Measurements from ENCODE around the gene CABLES2.

CABLES2 gene

GRCh38 chr20:62361799-62362589, 45.1 kb downstream of the CABLES2 start:
- no peak for DNase-seq (ENCODE audit: low spot score)

DNA sequence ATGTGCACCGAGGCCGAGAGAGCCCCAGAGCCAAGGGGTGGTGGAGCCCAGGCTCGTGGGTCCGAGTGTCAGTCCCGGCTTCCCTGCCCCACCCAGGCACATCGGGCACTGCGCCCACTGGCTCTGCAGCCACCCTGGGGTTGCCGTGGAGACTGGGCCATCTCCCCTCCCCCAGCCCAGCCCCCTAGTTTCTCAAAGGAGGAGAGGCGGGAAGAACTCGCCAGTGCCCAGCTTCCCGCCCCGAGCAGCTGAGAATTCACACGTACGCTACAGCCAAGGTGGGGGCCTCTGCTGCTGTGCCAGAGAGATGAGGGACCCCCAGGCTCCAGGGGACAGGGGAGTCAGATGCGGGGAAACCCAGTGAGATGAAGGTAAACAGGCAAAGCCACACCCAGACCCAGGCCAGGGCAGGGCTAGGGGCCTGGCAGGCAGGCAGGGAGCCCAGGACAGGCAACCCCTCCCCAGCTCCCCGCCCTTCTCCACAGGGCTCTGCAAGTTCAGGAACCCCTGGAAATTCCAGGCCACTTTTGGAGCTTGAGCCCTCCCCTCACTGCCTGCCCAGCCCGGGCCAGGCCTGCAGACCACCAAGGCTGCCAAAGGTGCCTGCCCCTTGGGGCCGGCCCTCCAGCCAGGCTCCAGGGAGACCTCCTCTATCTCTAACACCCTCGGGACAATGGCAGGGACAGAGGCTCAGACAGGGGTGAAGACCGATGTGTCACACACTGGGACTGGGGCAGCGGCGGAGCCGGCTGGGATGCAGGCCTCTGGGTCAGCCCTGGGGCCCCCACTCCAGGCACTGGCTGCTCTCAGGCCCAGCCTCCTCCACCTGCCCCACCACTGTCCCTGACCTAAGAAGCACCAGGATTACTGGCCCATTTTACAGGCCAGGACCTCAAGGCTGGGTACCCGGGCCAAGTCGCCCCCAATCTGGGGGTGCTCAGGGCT, 46.0 kb downstream of the CABLES2 start:
- DNase-seq (ENCODE audit: low spot score), result no peak

- DNase-seq (ENCODE audit: low spot score), result no peak
Observed at GRCh38 chr20:62359491-62360121, 47.5 kb downstream of the CABLES2 start.

DNA sequence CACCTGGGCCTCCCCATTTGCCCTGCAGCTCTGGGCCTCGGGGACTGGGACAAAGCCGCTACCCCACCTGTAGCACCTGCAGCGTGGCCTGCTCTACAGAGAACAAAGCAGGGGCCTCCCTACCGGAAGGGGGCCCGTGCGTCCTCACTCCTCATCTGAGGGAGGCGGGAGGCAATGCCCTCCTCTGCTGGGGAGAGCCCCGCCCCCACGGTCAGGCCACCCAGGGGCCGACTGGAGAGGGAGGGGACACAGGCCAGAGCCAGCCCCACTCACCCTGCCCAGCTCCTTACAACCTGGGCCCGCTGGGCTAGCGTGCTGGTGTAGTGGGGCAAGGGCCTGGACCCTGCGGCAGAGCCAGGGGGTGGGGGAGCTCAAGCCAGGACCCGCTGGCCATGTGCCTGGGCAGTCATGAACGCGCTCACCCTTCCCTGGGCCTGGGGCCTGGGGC, 48.0 kb downstream of the CABLES2 start:
- DNase-seq (ENCODE audit: low spot score), result no peak

DNA sequence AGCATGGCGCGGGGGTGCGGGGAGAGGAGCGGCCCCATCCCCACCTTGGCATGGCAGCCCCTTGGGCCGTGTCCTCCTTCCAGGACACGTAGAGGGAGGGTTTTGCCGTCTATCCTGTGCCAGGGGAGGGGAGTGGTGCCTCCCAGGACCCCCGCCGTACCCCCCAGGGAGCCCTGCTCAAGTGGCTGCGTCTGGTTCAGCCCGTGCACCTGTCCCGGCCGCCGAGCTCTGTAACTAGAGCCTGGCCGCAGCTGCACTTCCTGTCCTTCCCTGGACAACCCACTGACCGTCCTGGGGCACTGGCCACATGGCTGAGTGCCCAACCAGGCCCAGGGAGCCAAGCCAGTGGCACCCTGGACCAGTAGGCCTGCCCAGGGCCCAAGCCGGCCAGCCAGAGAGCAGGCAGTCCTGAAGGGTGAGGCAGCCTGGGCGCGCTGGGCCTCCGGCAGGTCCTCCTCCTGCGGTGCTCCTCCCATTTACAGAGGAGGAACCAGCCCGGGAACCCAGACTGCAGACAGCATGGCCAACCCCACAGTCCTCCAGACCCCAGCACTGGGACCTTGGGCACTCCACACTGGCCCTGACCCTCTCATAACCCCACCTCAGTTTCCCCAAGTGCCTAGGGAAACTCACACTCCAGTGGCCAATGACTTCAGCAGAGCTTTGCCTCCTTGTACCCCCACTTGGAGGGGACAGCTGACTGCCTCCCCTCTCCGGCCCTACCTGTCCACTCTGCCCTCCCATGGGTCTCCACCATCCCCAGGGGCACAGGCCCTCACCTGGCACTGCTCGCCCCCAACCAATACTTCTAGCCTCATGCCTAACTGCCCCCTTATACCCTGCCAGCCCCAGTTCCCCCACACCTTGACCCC, 48.7 kb downstream of the CABLES2 start:
- no peak for DNase-seq (ENCODE audit: low spot score)

GRCh38 chr20:62357681-62358080, 49.4 kb downstream of the CABLES2 start:
- DNase-seq (ENCODE audit: low spot score), result no peak

DNA sequence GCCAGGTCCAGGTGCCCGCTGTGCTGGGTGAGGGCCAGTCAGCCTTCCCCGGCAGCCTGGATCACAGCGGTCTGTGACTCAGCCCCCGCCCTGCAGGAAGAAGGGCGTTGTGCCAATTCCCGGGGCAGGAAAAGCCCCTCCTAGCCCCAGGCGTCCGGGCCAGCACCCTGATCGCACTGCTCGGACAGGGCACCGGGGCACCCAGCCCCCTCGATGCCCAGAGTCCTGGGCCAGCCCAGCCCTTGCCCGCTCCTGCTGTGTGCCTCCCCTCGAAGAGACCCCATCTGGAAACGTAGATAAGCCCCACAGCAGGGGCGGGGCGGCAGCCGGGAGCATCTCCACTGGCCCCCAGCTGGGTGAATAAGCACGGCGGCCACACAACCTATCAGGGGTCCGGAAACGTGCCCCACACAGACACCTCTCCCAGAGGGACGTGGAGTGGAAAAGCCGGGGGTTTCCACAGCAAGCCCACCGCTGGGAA, 49.9 kb downstream of the CABLES2 start:
- no peak for DNase-seq (ENCODE audit: low spot score)

GRCh38 chr20:62356589-62357186, 50.4 kb downstream of the CABLES2 start:
- no peak for DNase-seq (ENCODE audit: low spot score)

DNA sequence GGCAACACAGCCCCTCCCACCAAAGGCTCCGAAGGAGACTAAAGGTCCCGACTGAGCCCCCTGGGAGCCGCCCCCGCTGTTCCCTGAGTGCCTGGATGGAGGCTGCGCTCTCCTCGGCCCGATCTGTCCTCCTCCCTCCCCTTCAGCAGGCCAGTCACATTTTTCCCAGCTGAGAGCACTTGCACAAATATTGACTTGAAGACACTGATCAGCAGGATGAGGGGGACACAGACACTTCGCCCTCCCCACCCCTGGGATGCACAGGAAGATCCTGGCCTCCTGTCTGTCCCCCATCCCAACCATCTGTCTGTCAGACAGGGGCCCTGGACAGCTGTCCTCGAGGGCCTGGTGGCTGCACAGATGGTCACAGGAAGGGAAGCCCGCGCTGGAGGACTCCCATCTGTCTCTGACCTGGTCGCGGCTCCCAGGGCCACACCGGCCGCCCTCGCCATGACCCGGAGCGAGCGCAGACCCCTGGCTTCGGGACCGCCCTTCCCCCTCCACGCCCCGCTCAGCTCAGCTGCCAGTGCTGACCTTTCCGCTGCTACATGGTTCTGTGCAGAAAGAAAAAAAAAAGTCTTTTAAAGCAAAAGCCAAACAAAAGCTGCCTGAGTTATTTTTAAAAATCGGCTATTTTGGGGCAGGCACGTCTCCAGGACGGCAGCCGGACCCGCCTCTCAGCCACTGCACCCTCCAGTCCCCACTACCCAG, 51.1 kb downstream of the CABLES2 start:
- no peak for DNase-seq (ENCODE audit: low spot score)

DNA sequence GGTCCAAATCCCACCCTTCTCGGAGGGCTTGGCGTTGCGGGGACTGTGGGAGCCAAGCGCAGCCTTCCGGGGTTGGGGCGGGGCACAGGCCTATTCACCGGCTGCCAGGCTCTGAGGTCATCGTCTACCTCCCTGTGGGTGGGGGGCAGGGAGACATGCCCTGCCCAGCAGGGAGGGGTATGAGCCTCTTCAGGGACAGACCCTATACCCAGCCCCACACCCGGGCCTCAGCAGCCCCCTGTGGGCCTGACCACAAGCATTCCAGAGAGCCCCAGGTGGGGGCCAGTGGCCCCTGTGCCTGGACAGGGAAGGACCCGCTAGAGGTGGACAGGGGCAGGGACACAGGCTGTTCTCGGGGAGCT, 51.6 kb downstream of the CABLES2 start:
- DNase-seq (ENCODE audit: low spot score), result no peak

DNA sequence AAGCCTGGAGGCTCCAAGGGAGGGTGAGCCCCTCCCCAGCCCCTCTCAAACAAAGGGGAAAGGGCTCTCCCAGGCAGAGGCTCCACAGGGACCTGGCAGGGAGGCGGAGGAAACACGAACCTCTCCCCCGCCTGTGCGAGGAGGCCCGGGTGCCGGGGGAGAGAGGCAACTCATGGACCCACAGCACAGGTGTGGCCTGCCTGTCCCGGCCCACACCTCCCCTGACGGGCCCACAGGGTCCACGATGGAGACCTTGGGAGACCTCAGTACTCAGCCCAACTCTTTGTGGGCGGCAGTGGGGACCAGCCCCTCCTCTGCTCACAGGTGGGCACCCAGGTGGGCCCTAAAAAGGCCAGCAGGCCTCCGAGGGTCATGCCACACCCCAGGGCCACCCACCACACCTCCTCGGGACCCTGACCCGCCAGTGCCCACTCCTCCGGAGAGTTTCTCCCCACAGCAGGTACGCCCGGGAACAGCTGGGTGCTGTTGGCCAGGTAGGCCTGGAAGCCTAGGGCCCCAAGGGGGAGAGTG, 52.2 kb downstream of the CABLES2 start:
- no peak for DNase-seq (ENCODE audit: low spot score)

- no peak for DNase-seq (ENCODE audit: low spot score)
Observed at GRCh38 chr20:62354031-62354808, 52.9 kb downstream of the CABLES2 start.

- DNase-seq (ENCODE audit: low spot score), result no peak
Observed at GRCh38 chr20:62353289-62354030, 53.6 kb downstream of the CABLES2 start.

- no peak for DNase-seq (ENCODE audit: low spot score)
Observed at GRCh38 chr20:62352402-62353288, 54.4 kb downstream of the CABLES2 start.

DNA sequence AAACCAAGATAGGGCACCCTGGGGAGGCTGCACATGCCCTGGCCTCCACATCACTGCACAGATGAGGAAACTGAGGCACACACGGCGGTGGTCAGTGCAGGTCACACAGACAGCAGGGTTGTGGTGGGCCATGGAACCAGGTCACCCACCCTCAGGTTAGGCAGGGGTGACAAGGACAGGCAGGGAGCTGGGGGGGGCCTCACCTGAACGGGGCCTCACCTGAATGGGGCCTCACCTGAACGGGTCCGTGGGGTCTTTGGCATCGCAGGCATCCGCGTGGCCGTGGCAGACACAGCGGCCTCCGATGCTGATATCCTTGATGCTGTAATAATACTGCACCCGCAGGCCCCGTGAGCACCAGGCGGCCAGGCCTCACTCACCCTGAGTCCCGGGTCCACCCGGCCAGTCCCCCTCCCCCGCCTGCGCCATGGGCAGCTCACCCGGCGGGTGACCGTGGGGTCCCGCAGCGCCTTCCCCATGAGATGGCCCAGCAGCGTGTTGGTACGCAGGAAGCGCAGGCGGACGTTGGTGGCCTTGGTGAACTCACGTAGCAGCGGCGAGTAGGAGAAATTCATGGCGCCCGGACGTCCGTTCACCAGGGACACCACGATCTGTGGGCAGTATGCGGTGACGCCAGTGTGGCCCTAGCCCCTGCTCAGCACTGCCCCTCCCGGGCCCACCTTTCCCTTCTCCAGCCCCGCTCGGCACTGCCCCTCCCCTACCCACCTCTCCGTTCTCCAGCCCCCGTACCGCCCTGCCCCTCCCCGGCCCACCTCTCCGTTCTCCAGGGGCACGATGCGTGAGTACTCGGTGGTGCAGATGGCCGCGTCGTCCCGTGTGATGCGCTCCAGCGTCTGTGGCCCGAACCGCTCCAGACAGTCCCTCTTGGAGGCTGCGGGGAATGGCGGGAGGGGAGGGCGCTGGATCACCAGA, 55.4 kb downstream of the CABLES2 start:
- no peak for DNase-seq (ENCODE audit: low spot score)

GRCh38 chr20:62350629-62351422, 56.3 kb downstream of the CABLES2 start:
- DNase-seq (ENCODE audit: low spot score), result no peak

All from RKO (cell line).